OCI-LY7 (cell line): ENCODE data around the gene SPP1. TPM values are rescaled to one million over a fixed set of nuclear protein-coding genes. Genes with fewer than 3 reads are reported as not detected.

Experiments
- BruUV-seq: library from RNA; stranded (reverse); fragments of 400-500 nt; replicated peaks from 2 replicates; lab custom pipeline; 2021; lab: Mats Ljungman, UMichigan
- CTCF ChIA-PET: fragments of 300-600 bp; sonication (Branson Sonifier 250); formaldehyde crosslinking; loops from one replicate; lab custom pipeline; 2022; ENCODE audit warnings: antibody characterized with exemption; ENCODE audit not compliant: unreplicated experiment; lab: Charles Lee
- POLR2A ChIA-PET: fragments of 300-600 bp; sonication (Branson Sonifier 250); formaldehyde crosslinking; loops from one replicate; lab custom pipeline; 2022; ENCODE audit warnings: antibody characterized with exemption; lab: Charles Lee
- DNase-seq: peaks from one replicate; pipeline ENCODE4 v3.0.0-alpha.2; 2015; ENCODE audit warnings: low spot score
- H2AFZ ChIP-seq: fragments of 200-600 bp; sonication (generic), shearing (Covaris generic); 2 replicates; pipeline ENCODE4 v1.6.1; 2014; ENCODE audit warnings: mild to moderate bottlenecking, antibody characterized with exemption, low read length, moderate library complexity
- H3K27ac ChIP-seq: fragments of 200-600 bp; sonication (generic); 2 replicates; pipeline ENCODE4 v1.5.1; 2014; ENCODE audit warnings: mixed run types, low read depth, mild to moderate bottlenecking, moderate library complexity, low read length, inconsistent platforms; ENCODE audit not compliant: poor library complexity, severe bottlenecking
- H3K36me3 ChIP-seq: fragments of 200-600 bp; sonication (generic); 2 replicates; pipeline ENCODE4 v1.6.1; 2014; ENCODE audit warnings: mild to moderate bottlenecking, antibody characterized with exemption, low read length, moderate library complexity, mixed read lengths; ENCODE audit not compliant: insufficient read depth
- H3K4me1 ChIP-seq: fragments of 200-600 bp; sonication (generic); 2 replicates; pipeline ENCODE4 v1.5.1; 2014; ENCODE audit warnings: mild to moderate bottlenecking, low read length; ENCODE audit not compliant: insufficient read depth, poor library complexity, severe bottlenecking
- H3K4me2 ChIP-seq: fragments of 200-600 bp; sonication (generic); 2 replicates; pipeline ENCODE4 v1.6.1; 2014; ENCODE audit warnings: mild to moderate bottlenecking, low read length
- H3K4me3 ChIP-seq: fragments of 200-600 bp; sonication (generic); 2 replicates; pipeline ENCODE4 v1.5.1; 2014; ENCODE audit warnings: mild to moderate bottlenecking, low read depth, low read length; ENCODE audit not compliant: poor library complexity, severe bottlenecking
- H3K79me2 ChIP-seq: fragments of 200-600 bp; sonication (generic); 2 replicates; pipeline ENCODE4 v1.6.1; 2016; ENCODE audit warnings: low read depth, mild to moderate bottlenecking, low read length, moderate library complexity, mixed read lengths; ENCODE audit not compliant: insufficient read depth
- H3K9me2 ChIP-seq: fragments of 200-600 bp; sonication (generic); 2 replicates; pipeline ENCODE4 v1.6.1; 2016; ENCODE audit warnings: mild to moderate bottlenecking, low read length, mixed read lengths; ENCODE audit not compliant: insufficient read depth
- H3K9me3 ChIP-seq: fragments of 200-600 bp; sonication (generic); 2 replicates; pipeline ENCODE4 v1.6.1; 2014; ENCODE audit warnings: mild to moderate bottlenecking, mixed run types, low read length, mixed read lengths
- H4K20me1 ChIP-seq: fragments of 200-600 bp; sonication (generic); 2 replicates; pipeline ENCODE4 v1.6.1; 2014; ENCODE audit warnings: mild to moderate bottlenecking, antibody characterized with exemption, low read length, moderate library complexity, mixed read lengths; ENCODE audit not compliant: insufficient read depth
- CTCF ChIP-seq: fragments of 200-600 bp; sonication (generic); conservative IDR thresholded peaks from 2 replicates; pipeline ENCODE4 v1.5.1; 2014; ENCODE audit warnings: mild to moderate bottlenecking, antibody characterized with exemption, low read length, moderate library complexity, mixed read lengths
- EZH2phosphoT487 ChIP-seq: fragments of 200-600 bp; sonication (generic); IDR thresholded peaks from 2 replicates; pipeline ENCODE4 v1.6.1; 2018; ENCODE audit warnings: low read depth, borderline replicate concordance, mild to moderate bottlenecking, mixed run types, antibody characterized with exemption, low read length, moderate library complexity, mixed read lengths
- intact Hi-C: fragments of 100-400 bp; cut with micrococcal nuclease; formaldehyde crosslinking; loops from one replicate; pipeline ENCODE4 v1.10.0; 2022; ENCODE audit not compliant: unreplicated experiment
- total RNA-seq, 2 experiments: library from RNA; depleted of rRNA in 1 of 2; stranded (reverse); fragments of >200 nt in 1 of 2; shearing (Covaris generic) in 1 of 2; gene quantifications; 2 replicates each; pipeline ENCODE4 v1.2.3, GENCODE V29; 2014 to 2022

The SPP1 gene
- total RNA-seq, 2 experiments from 2014 or later: 1.4 TPM; not detected in 1

GRCh38 chr4:88001871-88002270 is 26.4 kb downstream of the SPP1 start:
- intact Hi-C loops: no loop called here
- POLR2A ChIA-PET: interaction anchor here (0.5 to 1.7 kb wide), 2 partner anchors 9 to 1682 kb away, joined by 4 to 5 read pairs; no protein-coding TSS in a partner anchor
- TF ChIP-seq CTCF: no peak
- TF ChIP-seq EZH2phosphoT487: no peak

DNA sequence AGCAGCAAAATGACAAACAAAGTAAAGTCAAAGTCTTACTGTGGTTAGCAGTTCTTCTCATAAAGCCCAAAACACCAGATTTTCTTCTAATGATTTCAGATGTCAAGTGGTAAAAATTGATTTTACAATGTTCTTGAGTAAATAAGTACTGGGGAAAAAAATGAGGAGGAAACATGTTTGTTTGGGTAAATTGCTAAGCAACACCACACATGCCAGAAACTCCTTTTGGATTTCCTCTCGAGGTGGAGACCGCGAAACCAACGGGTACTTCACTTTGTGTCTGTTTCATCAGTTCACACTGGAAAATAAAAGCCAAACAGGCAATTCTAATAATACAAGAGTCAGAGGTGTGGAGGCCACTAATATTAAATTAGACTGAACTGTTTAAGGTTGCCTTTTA is 27.3 kb downstream of the SPP1 start:
- DNase-seq: no peak
- BruUV-seq: no TSS peak
- POLR2A ChIA-PET: no interaction called here
- Histone ChIP-seq H3K27ac (no peak overlapping the region), H3K79me2 (no peaks in the 10 kb centered on the region), H3K9me3 (no peaks in the 10 kb centered on the region), H2AFZ (no peak overlapping the region), H3K36me3 (no peaks in the 10 kb centered on the region), H3K4me2 (no peak overlapping the region), H4K20me1 (no peaks in the 10 kb centered on the region), H3K4me1 (no peaks in the 10 kb centered on the region), H3K4me3 (no peak overlapping the region), H3K9me2 (no peaks in the 10 kb centered on the region)
- intact Hi-C loops: no loop called here
- CTCF ChIA-PET: no interaction called here
- no peak for TF ChIP-seq CTCF
- TF ChIP-seq EZH2phosphoT487: no peak

More at GRCh38 chr4:88001871-88002270, 26.4 kb downstream of the SPP1 start:
- CTCF ChIA-PET: no interaction called here
- H3K4me3 ChIP-seq: no peak overlapping the region
- no peaks in the 10 kb centered on the region for H3K9me3 ChIP-seq
- H3K27ac ChIP-seq: no peak overlapping the region
- DNase-seq: no peak
- no peaks in the 10 kb centered on the region for H4K20me1 ChIP-seq
- no peaks in the 10 kb centered on the region for H3K9me2 ChIP-seq
- no TSS peak for BruUV-seq
- no peaks in the 10 kb centered on the region for H3K36me3 ChIP-seq
- no peaks in the 10 kb centered on the region for H3K4me1 ChIP-seq
- no peaks in the 10 kb centered on the region for H3K79me2 ChIP-seq
- H3K4me2 ChIP-seq: no peak overlapping the region
- H2AFZ ChIP-seq: no peak overlapping the region

DNA sequence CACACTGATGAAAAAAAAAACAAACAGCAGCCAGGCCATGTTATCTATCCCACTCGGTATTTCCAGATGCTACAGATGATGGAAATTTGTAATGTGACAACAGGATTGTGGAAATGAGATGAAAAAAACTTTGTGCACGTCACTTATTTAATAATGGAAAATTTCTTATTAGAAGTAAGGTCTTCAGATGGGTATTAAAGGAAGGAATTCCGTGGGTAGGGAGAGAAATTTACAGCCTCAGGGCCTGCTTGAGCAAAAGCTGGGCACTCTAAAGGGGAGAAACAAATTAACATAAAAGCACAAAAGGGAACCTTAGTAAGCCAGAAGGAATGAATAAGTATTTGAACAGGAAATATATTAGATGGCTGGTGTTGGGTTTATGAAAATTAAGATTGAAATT is 27.7 kb downstream of the SPP1 start:
- intact Hi-C loops: no loop called here
- no peaks in the 10 kb centered on the region for H3K9me3 ChIP-seq
- CTCF ChIA-PET: no interaction called here
- TF ChIP-seq CTCF: no peak
- TF ChIP-seq EZH2phosphoT487: no peak
- H2AFZ ChIP-seq: no peak overlapping the region
- BruUV-seq: no TSS peak
- POLR2A ChIA-PET: no interaction called here
- DNase-seq: no peak
- H3K79me2 ChIP-seq: no peaks in the 10 kb centered on the region
- H3K4me1 ChIP-seq: no peaks in the 10 kb centered on the region
- H3K9me2 ChIP-seq: no peaks in the 10 kb centered on the region
- H3K27ac ChIP-seq: no peak overlapping the region
- no peak overlapping the region for H3K4me3 ChIP-seq
- no peaks in the 10 kb centered on the region for H4K20me1 ChIP-seq
- no peaks in the 10 kb centered on the region for H3K36me3 ChIP-seq
- no peak overlapping the region for H3K4me2 ChIP-seq
